HFF-Myc (cell line): ENCODE measurements around the gene MCC.

ENCODE experiments used
- DNase-seq: peaks from one replicate; pipeline ENCODE4 v3.0.0-alpha.2; 2011; ENCODE audit warnings: low read depth; ENCODE audit errors: extremely low read depth
- H3K4me3 ChIP-seq: replicated peaks from 2 replicates; pipeline ENCODE4 v1.5.1; 2011; ENCODE audit warnings: low read depth, mild to moderate bottlenecking, control low read depth, low read length
- TF ChIP-seq, protein P1 (sequence below): IDR thresholded peaks from 2 replicates; pipeline ENCODE4 v1.5.1; 2012; ENCODE audit warnings: mild to moderate bottlenecking, low read depth, low read length, control low read depth; ENCODE audit errors: missing control alignments

MCC gene

GRCh38 chr5:113329981-113330380 lies 158.3 kb downstream of the MCC start:
- no peak overlapping the region for H3K4me3 ChIP-seq
- TF ChIP-seq, protein P1, sequence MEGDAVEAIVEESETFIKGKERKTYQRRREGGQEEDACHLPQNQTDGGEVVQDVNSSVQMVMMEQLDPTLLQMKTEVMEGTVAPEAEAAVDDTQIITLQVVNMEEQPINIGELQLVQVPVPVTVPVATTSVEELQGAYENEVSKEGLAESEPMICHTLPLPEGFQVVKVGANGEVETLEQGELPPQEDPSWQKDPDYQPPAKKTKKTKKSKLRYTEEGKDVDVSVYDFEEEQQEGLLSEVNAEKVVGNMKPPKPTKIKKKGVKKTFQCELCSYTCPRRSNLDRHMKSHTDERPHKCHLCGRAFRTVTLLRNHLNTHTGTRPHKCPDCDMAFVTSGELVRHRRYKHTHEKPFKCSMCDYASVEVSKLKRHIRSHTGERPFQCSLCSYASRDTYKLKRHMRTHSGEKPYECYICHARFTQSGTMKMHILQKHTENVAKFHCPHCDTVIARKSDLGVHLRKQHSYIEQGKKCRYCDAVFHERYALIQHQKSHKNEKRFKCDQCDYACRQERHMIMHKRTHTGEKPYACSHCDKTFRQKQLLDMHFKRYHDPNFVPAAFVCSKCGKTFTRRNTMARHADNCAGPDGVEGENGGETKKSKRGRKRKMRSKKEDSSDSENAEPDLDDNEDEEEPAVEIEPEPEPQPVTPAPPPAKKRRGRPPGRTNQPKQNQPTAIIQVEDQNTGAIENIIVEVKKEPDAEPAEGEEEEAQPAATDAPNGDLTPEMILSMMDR: no peak
- no peak for DNase-seq

DNA sequence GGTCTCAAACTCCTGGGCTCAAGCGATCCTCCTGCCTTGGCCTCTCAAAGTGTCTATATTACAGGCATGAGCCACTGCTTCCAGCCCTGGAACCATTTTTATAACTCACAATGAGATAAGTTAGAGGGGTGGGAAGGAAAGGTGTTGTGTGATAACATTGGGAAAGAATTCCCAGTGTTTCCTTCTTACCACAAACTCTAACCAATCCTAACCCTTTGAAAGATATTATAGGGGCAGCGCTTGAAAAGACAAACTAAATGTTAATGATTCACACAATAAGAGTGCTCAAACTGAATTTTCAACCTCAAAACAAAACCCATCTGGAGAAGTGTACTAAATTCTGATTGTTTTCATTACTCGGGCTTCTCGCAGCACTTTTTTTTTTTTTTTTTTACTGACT lies 163.2 kb downstream of the MCC start:
- DNase-seq: no peak
- TF ChIP-seq, protein P1: no peak
- no peak overlapping the region for H3K4me3 ChIP-seq

DNA sequence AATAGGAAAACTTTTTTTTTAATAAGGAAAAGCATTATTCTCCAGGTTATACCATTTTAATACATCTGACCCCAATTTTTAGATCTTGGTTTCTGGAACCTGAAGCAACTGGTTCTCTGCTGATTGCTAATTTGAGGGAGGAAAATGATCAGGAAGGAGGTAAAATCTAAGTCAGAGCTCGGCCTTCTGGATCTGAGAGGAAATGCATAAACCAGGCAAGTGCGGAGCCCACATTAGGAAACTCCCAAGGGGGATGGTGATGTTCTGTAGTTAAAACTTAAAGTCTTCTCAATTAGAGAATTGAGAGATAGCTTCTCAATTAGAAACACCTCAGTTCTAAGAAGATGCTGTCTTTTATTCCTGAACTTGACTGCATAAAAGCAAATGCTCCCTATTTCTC lies 167.0 kb downstream of the MCC start:
- H3K4me3 ChIP-seq: no peak overlapping the region
- no peak for DNase-seq
- TF ChIP-seq, protein P1: no peak

GRCh38 chr5:113320273-113320780 lies 167.9 kb downstream of the MCC start:
- TF ChIP-seq, protein P1: no peak
- no peak overlapping the region for H3K4me3 ChIP-seq
- DNase-seq: no peak

- H3K4me3 ChIP-seq: no peak overlapping the region
- TF ChIP-seq, protein P1: no peak
- no peak for DNase-seq
Observed at GRCh38 chr5:113319256-113320053, 168.8 kb downstream of the MCC start.

DNA sequence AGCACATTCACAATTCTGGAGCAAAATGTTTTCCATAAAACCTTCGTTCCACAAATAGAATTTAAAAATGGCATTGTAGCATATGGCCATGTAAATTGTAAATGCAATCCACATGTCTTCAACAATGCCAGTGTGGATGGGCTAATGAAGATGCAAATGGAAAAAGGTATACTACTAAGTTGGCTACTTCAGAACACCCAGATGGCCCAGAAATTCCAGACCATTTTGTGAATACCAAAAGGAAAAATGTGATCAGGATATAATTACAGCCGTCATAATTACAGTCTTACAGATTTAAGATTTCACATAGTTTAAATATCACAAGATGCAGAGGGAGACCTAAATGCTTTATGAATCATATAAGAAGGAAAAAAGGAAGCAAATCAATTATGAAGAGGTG lies 170.6 kb downstream of the MCC start:
- TF ChIP-seq, protein P1: no peak
- H3K4me3 ChIP-seq: no peak overlapping the region

More for the DNA sequence above, 170.6 kb downstream of the MCC start:
- no peak for DNase-seq
